Measurements from ENCODE around the gene LEMD2.

Gene LEMD2

DNA sequence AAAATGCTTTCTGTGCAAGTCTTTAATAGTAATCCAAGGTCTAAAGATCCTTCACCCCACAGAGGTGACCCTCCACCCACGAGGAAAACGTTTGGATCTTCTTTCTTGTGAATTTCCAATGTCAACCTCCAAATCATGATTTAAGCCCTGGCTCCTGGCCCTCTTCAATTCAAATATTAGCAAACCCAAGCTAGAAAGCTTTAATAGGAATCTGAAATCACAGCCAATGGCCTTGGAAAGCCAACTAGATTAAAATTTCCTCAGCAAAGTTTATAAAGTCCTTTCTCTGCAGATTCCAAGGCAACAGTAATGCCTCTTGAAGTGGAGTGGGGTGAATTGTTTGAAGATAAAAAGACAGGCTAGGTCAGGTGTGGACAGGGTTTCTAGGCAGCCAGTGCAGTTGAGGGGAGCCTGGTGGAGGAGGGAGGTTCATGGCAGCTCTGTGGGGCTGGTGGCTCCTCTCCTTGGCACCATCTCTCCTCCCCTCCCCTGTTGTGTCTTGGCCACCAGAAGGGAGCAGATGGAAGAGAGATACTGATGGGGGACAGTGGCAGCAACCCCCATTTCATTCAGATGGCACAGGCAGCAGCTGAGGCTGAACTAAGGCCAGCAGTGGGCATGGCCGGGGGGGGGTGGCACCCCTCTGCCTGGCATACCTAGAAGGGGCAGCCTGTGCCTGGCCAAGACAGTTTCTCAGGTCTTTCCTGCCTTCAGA, 65.4 kb downstream of the LEMD2 start:
- DNase-seq (ENCODE audit: low read depth in 1 of 2, low spot score in 1 of 2), result no peak

DNA sequence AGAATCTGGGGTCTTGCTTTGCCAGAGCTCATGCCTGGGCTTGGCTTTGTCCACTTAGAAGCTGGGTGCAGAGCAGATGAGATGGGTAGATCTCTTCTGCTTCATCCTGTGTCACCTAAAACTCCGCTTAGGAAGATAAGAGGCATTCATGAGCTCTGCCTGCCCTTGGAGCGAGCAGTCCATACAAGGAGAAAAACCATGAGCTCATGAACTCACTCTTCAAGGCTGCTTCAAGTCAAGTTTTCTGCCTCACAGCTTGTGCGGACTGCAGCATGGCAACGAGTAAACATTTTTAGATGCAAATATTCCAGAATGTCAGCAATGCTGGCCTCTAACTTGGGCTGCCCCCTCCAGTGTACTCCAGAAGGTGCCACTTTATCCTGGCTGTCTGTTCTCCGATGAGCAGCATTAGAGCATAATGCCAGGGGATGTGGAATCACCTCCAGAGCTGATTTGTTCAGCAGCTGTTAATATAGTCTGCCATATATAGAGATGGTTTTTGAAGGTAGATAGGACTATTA, 66.8 kb downstream of the LEMD2 start:
- DNase-seq (ENCODE audit: low read depth in 1 of 2, low spot score in 1 of 2), result no peak

DNA sequence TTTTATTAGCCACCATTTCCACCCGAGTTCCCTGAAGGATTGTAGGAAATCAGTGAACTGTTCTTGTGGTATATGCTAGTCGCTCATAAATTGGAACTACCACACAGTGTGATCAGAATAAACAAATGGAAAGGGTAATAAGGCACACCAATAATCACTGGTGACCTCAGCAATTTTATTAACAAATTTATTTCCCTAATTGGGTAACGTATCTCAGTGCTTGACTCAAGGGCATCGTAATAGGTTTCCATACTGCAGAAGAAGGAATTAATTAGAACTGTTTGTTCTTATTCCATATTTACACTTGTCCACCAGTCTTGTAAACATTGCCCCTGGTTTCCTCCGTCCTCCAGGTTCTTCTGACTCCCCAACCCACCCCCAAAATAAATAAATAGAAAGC, 67.4 kb downstream of the LEMD2 start:
- no peak for DNase-seq (ENCODE audit: low read depth in 1 of 2, low spot score in 1 of 2)
